NCI-H2196 (cell line): ENCODE measurements around the gene HNRNPDL.
"Not testable (repeated sequence)": the region's sequence is repeated elsewhere in the genome, so short reads cannot be mapped to it uniquely, and the experiment has no call there.

Experiments used
- DNase-seq: peaks from one replicate; lab custom pipeline; 2025; ENCODE audit not compliant: unreplicated experiment; lab: John Stamatoyannopoulos, UW

HNRNPDL gene

GRCh38 chr4:82433791-82434190, 3.5 kb upstream of the HNRNPDL start:
- no peak for DNase-seq

- no peak for DNase-seq
Measured at GRCh38 chr4:82432596-82432995, 2.3 kb upstream of the HNRNPDL start.

GRCh38 chr4:82431831-82432230, 1.6 kb upstream of the HNRNPDL start:
- no peak for DNase-seq

GRCh38 chr4:82430964-82431745, 893 bp upstream of the HNRNPDL start:
- no peak for DNase-seq

- DNase-seq, result peak; percentile 39
Measured at GRCh38 chr4:82429728-82430192, 502 bp downstream of the HNRNPDL start.

GRCh38 chr4:82428969-82429727, 1.1 kb downstream of the HNRNPDL start:
- peak; percentile 82 for DNase-seq

GRCh38 chr4:82428526-82428968, 1.7 kb downstream of the HNRNPDL start:
- DNase-seq, result no peak

- DNase-seq, result no peak
Measured at GRCh38 chr4:82425478-82425877, 4.8 kb downstream of the HNRNPDL start.

GRCh38 chr4:82423245-82424054, 6.8 kb downstream of the HNRNPDL start:
- no peak for DNase-seq

- DNase-seq, result no peak
Measured at GRCh38 chr4:82422616-82423015, 7.6 kb downstream of the HNRNPDL start.

- DNase-seq, result no peak
Measured at GRCh38 chr4:82421796-82422560, 8.3 kb downstream of the HNRNPDL start.

GRCh38 chr4:82419451-82419850, 10.8 kb downstream of the HNRNPDL start:
- no peak for DNase-seq

- no peak for DNase-seq
Measured at GRCh38 chr4:82415922-82416365, 14.3 kb downstream of the HNRNPDL start.

GRCh38 chr4:82415061-82415460, 15.2 kb downstream of the HNRNPDL start:
- not testable (repeated sequence) for DNase-seq

GRCh38 chr4:82403725-82404124, 26.5 kb downstream of the HNRNPDL start:
- DNase-seq, result no peak

- DNase-seq, result no peak
Measured at GRCh38 chr4:82402196-82402775, 28.0 kb downstream of the HNRNPDL start.

GRCh38 chr4:82401600-82401999, 28.7 kb downstream of the HNRNPDL start:
- DNase-seq, result no peak

- no peak for DNase-seq
Measured at GRCh38 chr4:82398263-82398662, 32.0 kb downstream of the HNRNPDL start.

- DNase-seq, result no peak
Measured at GRCh38 chr4:82397527-82397926, 32.7 kb downstream of the HNRNPDL start.

- no peak for DNase-seq
Measured at GRCh38 chr4:82394896-82395295, 35.4 kb downstream of the HNRNPDL start.
